ENCODE measurements around the gene PANX1.

- TF ChIP-seq, protein P1, sequence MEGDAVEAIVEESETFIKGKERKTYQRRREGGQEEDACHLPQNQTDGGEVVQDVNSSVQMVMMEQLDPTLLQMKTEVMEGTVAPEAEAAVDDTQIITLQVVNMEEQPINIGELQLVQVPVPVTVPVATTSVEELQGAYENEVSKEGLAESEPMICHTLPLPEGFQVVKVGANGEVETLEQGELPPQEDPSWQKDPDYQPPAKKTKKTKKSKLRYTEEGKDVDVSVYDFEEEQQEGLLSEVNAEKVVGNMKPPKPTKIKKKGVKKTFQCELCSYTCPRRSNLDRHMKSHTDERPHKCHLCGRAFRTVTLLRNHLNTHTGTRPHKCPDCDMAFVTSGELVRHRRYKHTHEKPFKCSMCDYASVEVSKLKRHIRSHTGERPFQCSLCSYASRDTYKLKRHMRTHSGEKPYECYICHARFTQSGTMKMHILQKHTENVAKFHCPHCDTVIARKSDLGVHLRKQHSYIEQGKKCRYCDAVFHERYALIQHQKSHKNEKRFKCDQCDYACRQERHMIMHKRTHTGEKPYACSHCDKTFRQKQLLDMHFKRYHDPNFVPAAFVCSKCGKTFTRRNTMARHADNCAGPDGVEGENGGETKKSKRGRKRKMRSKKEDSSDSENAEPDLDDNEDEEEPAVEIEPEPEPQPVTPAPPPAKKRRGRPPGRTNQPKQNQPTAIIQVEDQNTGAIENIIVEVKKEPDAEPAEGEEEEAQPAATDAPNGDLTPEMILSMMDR (conservative IDR thresholded peaks at IDR 0.05; ENCODE audit: low read depth, low read length) = no peak
- TF ChIP-seq EZH2phosphoT487 (IDR thresholded peaks at IDR 0.05; ENCODE audit: borderline replicate concordance, low read length) = no peak
- TF ChIP-seq EZH2 (IDR thresholded peaks at IDR 0.05; ENCODE audit: low read length, unreplicated experiment) = no peak
These were observed 72.4 kb downstream of the PANX1 start for GRCh38 chr11:94201004-94201465.
